ENCODE results near the gene ACP5. TPM values are rescaled to one million over a fixed set of nuclear protein-coding genes. Genes with fewer than 3 reads are reported as not detected.
"Not testable (repeated sequence)": the region's sequence is repeated elsewhere in the genome, so short reads cannot be mapped to it uniquely, and the experiment has no call there.

Gene ACP5
- total RNA-seq, 1 experiment from 2014 or later = 0.85 TPM

- no peak for ATAC-seq
- Histone ChIP-seq H3K27ac (ENCODE audit: low read length) (no peak overlapping the region), H3K36me3 (ENCODE audit: control insufficient read depth, insufficient read depth, low read length) (no peaks in the 10 kb centered on the region), H3K27me3 (ENCODE audit: control insufficient read depth, insufficient read depth, low read length) (no peaks in the 10 kb centered on the region), H3K9me3 (ENCODE audit: control insufficient read depth, insufficient read depth, low read depth, low read length) (no peaks in the 10 kb centered on the region), H3K4me3 (ENCODE audit: low read depth in 2 of 2, low read length in 2 of 2) (no peak overlapping the region), H3K4me1 (ENCODE audit: control insufficient read depth, insufficient read depth, low read length) (no peaks in the 10 kb centered on the region)
- CTCF ChIA-PET = no interaction called here
- BruUV-seq (replicated peaks) = no TSS peak
- no peak for DNase-seq (ENCODE audit: low read depth, low spot score)
- in situ Hi-C loops (cut with HindIII; ENCODE audit: low pct_unique_long_range_greater_than_20kb, low sequenced_read_pairs) (no loop called here), intact Hi-C loops (cut with micrococcal nuclease; ENCODE audit: unreplicated experiment) (no loop called here)
- TF ChIP-seq, protein P1, sequence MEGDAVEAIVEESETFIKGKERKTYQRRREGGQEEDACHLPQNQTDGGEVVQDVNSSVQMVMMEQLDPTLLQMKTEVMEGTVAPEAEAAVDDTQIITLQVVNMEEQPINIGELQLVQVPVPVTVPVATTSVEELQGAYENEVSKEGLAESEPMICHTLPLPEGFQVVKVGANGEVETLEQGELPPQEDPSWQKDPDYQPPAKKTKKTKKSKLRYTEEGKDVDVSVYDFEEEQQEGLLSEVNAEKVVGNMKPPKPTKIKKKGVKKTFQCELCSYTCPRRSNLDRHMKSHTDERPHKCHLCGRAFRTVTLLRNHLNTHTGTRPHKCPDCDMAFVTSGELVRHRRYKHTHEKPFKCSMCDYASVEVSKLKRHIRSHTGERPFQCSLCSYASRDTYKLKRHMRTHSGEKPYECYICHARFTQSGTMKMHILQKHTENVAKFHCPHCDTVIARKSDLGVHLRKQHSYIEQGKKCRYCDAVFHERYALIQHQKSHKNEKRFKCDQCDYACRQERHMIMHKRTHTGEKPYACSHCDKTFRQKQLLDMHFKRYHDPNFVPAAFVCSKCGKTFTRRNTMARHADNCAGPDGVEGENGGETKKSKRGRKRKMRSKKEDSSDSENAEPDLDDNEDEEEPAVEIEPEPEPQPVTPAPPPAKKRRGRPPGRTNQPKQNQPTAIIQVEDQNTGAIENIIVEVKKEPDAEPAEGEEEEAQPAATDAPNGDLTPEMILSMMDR (IDR thresholded peaks at IDR 0.05) = no peak
- TF ChIP-seq REST (IDR thresholded peaks at IDR 0.05; ENCODE audit: insufficient read depth in 1 of 2, low read depth in 2 of 2, low read length in 1 of 2) = no peak
- TF ChIP-seq TCF7L2 (IDR thresholded peaks at IDR 0.05; ENCODE audit: low read depth, low read length) = no peak
- TF ChIP-seq SIN3A (IDR thresholded peaks at IDR 0.05; ENCODE audit: borderline replicate concordance, insufficient read depth, low read depth, low read length) = no peak
- no peak for TF ChIP-seq POLR2AphosphoS5 (IDR thresholded peaks at IDR 0.05; ENCODE audit: low read depth, low read length)
- POLR2A ChIA-PET = interaction anchor here (0.6 to 0.7 kb wide), 2 partner anchors 57 to 135 kb away, joined by 3 read pairs; no protein-coding TSS in a partner anchor
These were observed 1.2 kb downstream of the ACP5 start for GRCh38 chr19:11576227-11576626.

DNA sequence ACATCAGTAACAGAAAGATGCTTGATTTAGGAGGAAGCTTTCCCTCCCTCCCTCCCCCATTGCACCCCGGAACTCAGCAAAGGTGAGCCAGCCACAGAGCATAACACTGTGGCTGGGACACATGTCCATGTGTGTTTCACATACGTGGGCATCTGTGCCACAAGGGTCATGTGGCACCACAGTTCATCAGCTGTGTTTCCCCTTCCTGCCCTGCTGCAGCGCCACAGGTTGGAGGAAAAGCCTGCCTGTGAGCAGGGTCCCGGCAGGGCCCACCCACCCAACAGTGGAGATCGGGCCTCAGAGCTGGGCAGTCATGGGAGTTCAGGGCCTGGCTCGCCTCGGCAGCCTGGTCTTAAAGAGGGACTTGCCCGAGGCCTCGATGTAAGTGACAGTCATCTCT is 2.8 kb downstream of the ACP5 start:
- ChIA-PET CTCF (no interaction called here), POLR2A (no interaction called here)
- ATAC-seq (no peak), DNase-seq (ENCODE audit: low read depth, low spot score) (no peak)
- H3K27me3 ChIP-seq (ENCODE audit: control insufficient read depth, insufficient read depth, low read length) = no peaks in the 10 kb centered on the region
- no peaks in the 10 kb centered on the region for H3K9me3 ChIP-seq (ENCODE audit: control insufficient read depth, insufficient read depth, low read depth, low read length)
- no TSS peak for BruUV-seq (replicated peaks)
- TF ChIP-seq, protein P1 (IDR thresholded peaks at IDR 0.05) = no peak
- no peak for TF ChIP-seq POLR2AphosphoS5 (IDR thresholded peaks at IDR 0.05; ENCODE audit: low read depth, low read length)
- no peak for TF ChIP-seq SIN3A (IDR thresholded peaks at IDR 0.05; ENCODE audit: borderline replicate concordance, insufficient read depth, low read depth, low read length)
- no peak for TF ChIP-seq TCF7L2 (IDR thresholded peaks at IDR 0.05; ENCODE audit: low read depth, low read length)
- no peak for TF ChIP-seq REST (IDR thresholded peaks at IDR 0.05; ENCODE audit: insufficient read depth in 1 of 2, low read depth in 2 of 2, low read length in 1 of 2)
- in situ Hi-C loops (cut with HindIII; ENCODE audit: low pct_unique_long_range_greater_than_20kb, low sequenced_read_pairs) = loop anchor here (25.0 kb wide), 1 partner anchor 262 kb away; no protein-coding TSS in a partner anchor
- H3K27ac ChIP-seq (ENCODE audit: low read length) = no peak overlapping the region
- no peak overlapping the region for H3K4me3 ChIP-seq (ENCODE audit: low read depth in 2 of 2, low read length in 2 of 2)
- intact Hi-C loops (cut with micrococcal nuclease; ENCODE audit: unreplicated experiment) = no loop called here
- H3K4me1 ChIP-seq (ENCODE audit: control insufficient read depth, insufficient read depth, low read length) = no peaks in the 10 kb centered on the region
- no peaks in the 10 kb centered on the region for H3K36me3 ChIP-seq (ENCODE audit: control insufficient read depth, insufficient read depth, low read length)

GRCh38 chr19:11573763-11574162 is 3.7 kb downstream of the ACP5 start:
- intact Hi-C loops (cut with micrococcal nuclease; ENCODE audit: unreplicated experiment); H3K27me3 ChIP-seq (ENCODE audit: control insufficient read depth, insufficient read depth, low read length); DNase-seq (ENCODE audit: low read depth, low spot score); CTCF ChIA-PET; H3K4me1 ChIP-seq (ENCODE audit: control insufficient read depth, insufficient read depth, low read length); H3K36me3 ChIP-seq (ENCODE audit: control insufficient read depth, insufficient read depth, low read length); H3K27ac ChIP-seq (ENCODE audit: low read length); POLR2A ChIA-PET; BruUV-seq (replicated peaks); H3K9me3 ChIP-seq (ENCODE audit: control insufficient read depth, insufficient read depth, low read depth, low read length); ATAC-seq; H3K4me3 ChIP-seq (ENCODE audit: low read depth in 2 of 2, low read length in 2 of 2): not testable (repeated sequence)
- in situ Hi-C loops (cut with HindIII; ENCODE audit: low pct_unique_long_range_greater_than_20kb, low sequenced_read_pairs) = loop anchor here (25.0 kb wide), 1 partner anchor 261 kb away; no protein-coding TSS in a partner anchor

Data from Panc1 (cell line).